MM.1S (cell line): ENCODE results near the gene TMC4.

Experiments used
- DNase-seq: peaks from one replicate; pipeline ENCODE4 v3.0.0-alpha.2; 2015
- H2AFZ ChIP-seq: fragments of 300-600 bp; sonication (generic); 2 replicates; pipeline ENCODE4 v1.6.0; 2016; ENCODE audit warnings: antibody characterized with exemption, low read length
- H3F3A ChIP-seq: fragments of 300-600 bp; sonication (generic); 2 replicates; pipeline ENCODE4 v1.6.1; 2016; ENCODE audit warnings: mild to moderate bottlenecking, antibody characterized with exemption, low read length, moderate library complexity, mixed read lengths; ENCODE audit not compliant: insufficient read depth
- H3K27ac ChIP-seq: fragments of 300-600 bp; sonication (generic); 2 replicates; pipeline ENCODE4 v1.5.1; 2016; ENCODE audit warnings: mild to moderate bottlenecking, low read length
- H3K27me3 ChIP-seq: fragments of 300-600 bp; sonication (generic); replicated peaks from 2 replicates; pipeline ENCODE4 v1.6.0; 2016; ENCODE audit warnings: low read length; ENCODE audit not compliant: insufficient read depth
- H3K36me3 ChIP-seq: fragments of 300-600 bp; sonication (generic); replicated peaks from 2 replicates; pipeline ENCODE4 v1.6.1; 2016; ENCODE audit warnings: mild to moderate bottlenecking, low read length, mixed read lengths; ENCODE audit not compliant: insufficient read depth
- H3K4me1 ChIP-seq: fragments of 300-600 bp; sonication (generic); 2 replicates; pipeline ENCODE4 v1.6.1; 2016; ENCODE audit warnings: low read length, mixed read lengths
- H3K4me2 ChIP-seq: fragments of 300-600 bp; sonication (generic); 2 replicates; pipeline ENCODE4 v1.6.0; 2016; ENCODE audit warnings: low read depth, low read length
- H3K4me3 ChIP-seq: fragments of 300-600 bp; sonication (generic); 2 replicates; pipeline ENCODE4 v1.5.1; 2016; ENCODE audit warnings: low read length, mixed read lengths
- H3K79me2 ChIP-seq: fragments of 300-600 bp; sonication (generic); 2 replicates; pipeline ENCODE4 v1.6.1; 2016; ENCODE audit warnings: mixed run types, low read length, mixed read lengths
- H3K9ac ChIP-seq: fragments of 300-600 bp; sonication (generic); 2 replicates; pipeline ENCODE4 v1.6.1; 2016; ENCODE audit warnings: low read length, mixed read lengths
- H3K9me2 ChIP-seq: fragments of 300-600 bp; sonication (generic); replicated peaks from 2 replicates; pipeline ENCODE4 v1.6.1; 2016; ENCODE audit warnings: mild to moderate bottlenecking, low read length, mixed read lengths; ENCODE audit not compliant: insufficient read depth
- H3K9me3 ChIP-seq: fragments of 300-600 bp; sonication (generic); replicated peaks from 2 replicates; pipeline ENCODE4 v1.6.1; 2016; ENCODE audit warnings: mild to moderate bottlenecking, low read length, mixed read lengths; ENCODE audit not compliant: insufficient read depth
- H4K20me1 ChIP-seq: fragments of 300-600 bp; sonication (generic); 2 replicates; pipeline ENCODE4 v1.6.1; 2016; ENCODE audit warnings: mild to moderate bottlenecking, low read length, moderate library complexity, mixed read lengths; ENCODE audit not compliant: insufficient read depth
- EZH2 ChIP-seq: fragments of 300-600 bp; sonication (generic); optimal IDR thresholded peaks from 2 replicates; pipeline ENCODE3; 2017; ENCODE audit warnings: low read depth, mild to moderate bottlenecking, antibody characterized with exemption, low read length, mixed read lengths
- EZH2phosphoT487 ChIP-seq: fragments of 300-600 bp; sonication (generic); IDR thresholded peaks from 2 replicates; pipeline ENCODE4 v1.6.1; 2018; ENCODE audit warnings: antibody characterized with exemption, low read length
- TF ChIP-seq, protein P1 (sequence below): fragments of 300-600 bp; sonication (generic); IDR thresholded peaks from 2 replicates; pipeline ENCODE4 v1.5.1; 2016; ENCODE audit warnings: antibody characterized with exemption, low read length, mixed read lengths

Gene TMC4

DNA sequence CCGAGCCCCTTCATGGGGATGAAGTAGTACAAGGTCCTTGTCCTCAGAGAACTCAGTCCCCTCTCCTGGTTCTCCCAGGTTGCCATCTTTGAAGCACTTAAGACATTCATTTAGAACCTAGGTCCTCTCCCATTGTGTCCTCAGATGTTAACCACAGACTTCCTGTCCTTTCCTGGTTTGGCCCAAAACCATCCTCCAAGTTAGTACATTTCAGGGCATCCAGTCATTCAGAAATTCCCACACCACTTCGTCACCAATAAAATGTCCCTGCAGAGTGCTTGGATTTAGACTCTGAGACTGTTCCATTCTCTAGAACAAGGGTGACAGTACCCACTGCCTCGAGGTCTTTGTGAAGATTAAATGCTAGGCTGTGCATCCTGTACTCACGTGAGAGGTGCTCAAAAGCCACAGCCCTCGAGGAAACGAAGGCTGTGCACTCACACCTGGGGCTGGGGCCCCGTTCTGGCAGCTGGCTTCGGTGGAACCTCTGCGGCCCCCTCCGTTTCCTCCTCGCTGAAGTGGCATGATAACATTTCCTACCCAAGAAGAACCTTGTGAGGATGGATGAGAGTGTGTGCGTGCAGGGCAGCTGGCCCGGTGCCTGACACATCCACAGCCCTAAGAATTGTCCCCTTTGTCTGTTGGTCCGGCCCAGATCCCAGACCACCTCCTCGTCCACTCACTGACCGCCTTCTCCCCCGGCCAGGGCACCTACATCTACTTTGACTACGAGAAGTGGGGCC lies 18.2 kb downstream of the TMC4 start:
- Histone ChIP-seq H4K20me1 (no peaks in the 10 kb centered on the region), H3K4me3 (no peak overlapping the region), H3K4me2 (no peak overlapping the region), H3K27ac (no peak overlapping the region), H2AFZ (no peak overlapping the region), H3K9me2 (no peaks in the 10 kb centered on the region), H3K36me3 (peaks cover 8% of the 10 kb centered on the region), H3K79me2 (peaks cover 25% of the 10 kb centered on the region), H3F3A (peaks cover 25% of the 10 kb centered on the region), H3K4me1 (peaks cover 7% of the 10 kb centered on the region; the same call in 1 of the 2 replicates), H3K9ac (no peak overlapping the region), H3K9me3 (no peaks in the 10 kb centered on the region), H3K27me3 (no peaks in the 10 kb centered on the region)
- DNase-seq, result no peak
- no peak for TF ChIP-seq EZH2
- TF ChIP-seq EZH2phosphoT487, result no peak
- TF ChIP-seq, protein P1, sequence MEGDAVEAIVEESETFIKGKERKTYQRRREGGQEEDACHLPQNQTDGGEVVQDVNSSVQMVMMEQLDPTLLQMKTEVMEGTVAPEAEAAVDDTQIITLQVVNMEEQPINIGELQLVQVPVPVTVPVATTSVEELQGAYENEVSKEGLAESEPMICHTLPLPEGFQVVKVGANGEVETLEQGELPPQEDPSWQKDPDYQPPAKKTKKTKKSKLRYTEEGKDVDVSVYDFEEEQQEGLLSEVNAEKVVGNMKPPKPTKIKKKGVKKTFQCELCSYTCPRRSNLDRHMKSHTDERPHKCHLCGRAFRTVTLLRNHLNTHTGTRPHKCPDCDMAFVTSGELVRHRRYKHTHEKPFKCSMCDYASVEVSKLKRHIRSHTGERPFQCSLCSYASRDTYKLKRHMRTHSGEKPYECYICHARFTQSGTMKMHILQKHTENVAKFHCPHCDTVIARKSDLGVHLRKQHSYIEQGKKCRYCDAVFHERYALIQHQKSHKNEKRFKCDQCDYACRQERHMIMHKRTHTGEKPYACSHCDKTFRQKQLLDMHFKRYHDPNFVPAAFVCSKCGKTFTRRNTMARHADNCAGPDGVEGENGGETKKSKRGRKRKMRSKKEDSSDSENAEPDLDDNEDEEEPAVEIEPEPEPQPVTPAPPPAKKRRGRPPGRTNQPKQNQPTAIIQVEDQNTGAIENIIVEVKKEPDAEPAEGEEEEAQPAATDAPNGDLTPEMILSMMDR, result no peak

DNA sequence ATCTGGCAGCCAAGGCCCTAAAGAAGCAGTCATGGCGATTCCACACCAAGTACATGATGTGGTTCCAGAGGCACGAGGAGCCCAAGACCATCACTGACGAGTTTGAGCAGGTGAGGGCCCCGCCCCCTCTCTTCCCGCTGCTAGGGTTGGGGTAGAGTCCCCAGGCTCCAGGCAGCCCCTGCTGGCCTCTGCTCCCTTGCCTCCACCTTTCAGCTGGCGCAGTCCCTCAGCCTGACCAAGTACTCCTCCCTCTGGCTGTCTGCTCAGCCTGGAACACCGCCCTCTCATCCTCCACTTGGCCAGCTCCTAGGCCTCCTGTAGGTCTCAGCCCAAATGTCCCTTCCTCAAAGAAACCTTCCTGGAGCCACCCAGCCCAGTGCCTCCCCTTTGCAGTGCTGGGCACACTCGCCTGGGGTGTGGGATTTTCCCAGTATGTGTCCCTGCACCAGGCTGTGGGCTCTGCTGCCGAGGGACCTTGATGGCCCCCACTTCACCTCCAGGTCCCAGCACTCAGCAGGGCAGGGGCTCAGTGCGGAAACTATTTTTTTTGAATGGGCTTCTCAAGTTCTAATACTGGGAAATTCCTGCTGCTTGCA lies 19.1 kb downstream of the TMC4 start:
- Histone ChIP-seq H3K4me3 (no peak overlapping the region), H3K36me3 (peaks cover 8% of the 10 kb centered on the region), H3K27ac (no peak overlapping the region), H3K79me2 (peaks cover 21% of the 10 kb centered on the region), H3K4me1 (peaks cover 7% of the 10 kb centered on the region; the same call in 1 of the 2 replicates), H3K4me2 (no peak overlapping the region), H3F3A (peaks cover 21% of the 10 kb centered on the region), H3K9ac (no peak overlapping the region), H4K20me1 (no peaks in the 10 kb centered on the region), H3K27me3 (no peaks in the 10 kb centered on the region), H3K9me2 (no peaks in the 10 kb centered on the region), H2AFZ (no peak overlapping the region), H3K9me3 (no peaks in the 10 kb centered on the region)
- DNase-seq, result no peak
- TF ChIP-seq EZH2phosphoT487 (no peak), EZH2 (no peak)
- TF ChIP-seq, protein P1, result no peak

DNA sequence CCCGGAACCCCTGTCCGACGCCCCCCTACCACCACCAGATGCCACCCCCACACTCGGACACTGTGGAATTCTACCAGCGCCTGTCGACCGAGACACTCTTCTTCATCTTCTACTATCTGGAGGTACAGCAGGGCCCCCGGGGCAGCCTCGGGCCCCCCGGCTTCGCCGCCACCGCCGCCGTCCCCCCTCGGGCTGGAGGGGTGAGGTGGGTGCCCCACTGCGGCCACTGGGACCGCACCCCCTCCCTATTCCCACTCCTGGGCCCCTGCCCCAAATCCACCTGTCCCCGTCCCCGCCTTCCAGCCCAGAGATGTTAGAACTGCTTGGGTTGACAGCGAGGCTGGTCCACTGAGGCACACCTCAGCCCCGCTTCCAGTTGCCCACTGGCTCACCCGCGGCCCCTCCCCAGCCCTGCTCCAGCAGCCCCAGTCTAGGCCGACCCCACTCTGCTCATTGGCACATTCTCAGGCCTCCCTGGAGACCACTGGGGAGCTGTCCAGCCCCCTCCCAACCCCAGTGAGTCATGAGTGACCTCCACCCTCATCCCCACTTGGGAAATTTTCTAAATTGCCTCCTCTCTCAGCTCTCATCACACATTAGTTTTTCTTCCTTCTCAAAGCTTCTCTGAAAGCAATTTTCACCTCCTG lies 20.0 kb downstream of the TMC4 start:
- H3K4me2 ChIP-seq, result no peak overlapping the region
- no peak overlapping the region for H3K9ac ChIP-seq
- no peak overlapping the region for H3K4me3 ChIP-seq
- H3K27me3 ChIP-seq, result no peaks in the 10 kb centered on the region
- no peaks in the 10 kb centered on the region for H3K9me2 ChIP-seq
- no peaks in the 10 kb centered on the region for H3K9me3 ChIP-seq
- peaks cover 13% of the 10 kb centered on the region; the same call in 1 of the 2 replicates for H3F3A ChIP-seq
- H3K79me2 ChIP-seq, result peaks cover 13% of the 10 kb centered on the region
- TF ChIP-seq EZH2phosphoT487, result no peak
- TF ChIP-seq EZH2, result no peak
- TF ChIP-seq, protein P1, result no peak
- H3K27ac ChIP-seq, result no peak overlapping the region
- H4K20me1 ChIP-seq, result no peaks in the 10 kb centered on the region
- no peak overlapping the region for H2AFZ ChIP-seq
- H3K36me3 ChIP-seq, result peaks cover 8% of the 10 kb centered on the region
- no peak for DNase-seq
- H3K4me1 ChIP-seq, result peaks cover under 1% of the 10 kb centered on the region; the same call in 1 of the 2 replicates
